Natural killer cell (primary cell): ENCODE data around the gene CDK5R2. TPM values are rescaled to one million over a fixed set of nuclear protein-coding genes. Genes with fewer than 3 reads are reported as not detected.

Experiments
- ATAC-seq, 3 donors: fragments of 150-1000 bp in 2 of 3; fragments of 200-7000 bp in 1 of 3; cut with Tn5 transposase; 1 replicate in 1 of 3; 2 replicates in 2 of 3; pipeline ENCODE4 v1.10.0; 2021; ENCODE audit warnings: mild to moderate bottlenecking in 2 of 3, moderate library complexity in 2 of 3
- DNase-seq, 2 donors: peaks; one replicate each; pipeline versions ENCODE4 v3.0.0 to v3.0.0-alpha.2; 2013 to 2021; ENCODE audit warnings: mixed read lengths in 1 of 2
- H3K27ac ChIP-seq: one replicate; pipeline ENCODE4 v1.5.1; 2013; ENCODE audit warnings: mild to moderate bottlenecking, low read length
- H3K27me3 ChIP-seq: one replicate; pipeline ENCODE4 v1.6.1; 2013; ENCODE audit warnings: low read length; ENCODE audit not compliant: control insufficient read depth, insufficient read depth
- H3K36me3 ChIP-seq: one replicate; pipeline ENCODE4 v1.6.1; 2013; ENCODE audit warnings: low read length; ENCODE audit not compliant: control insufficient read depth, insufficient read depth
- H3K4me1 ChIP-seq: one replicate; pipeline ENCODE4 v1.6.1; 2013; ENCODE audit warnings: low read length; ENCODE audit not compliant: control insufficient read depth, insufficient read depth
- H3K4me3 ChIP-seq: one replicate; pipeline ENCODE4 v1.5.1; 2013; ENCODE audit warnings: low read length
- H3K9me3 ChIP-seq: one replicate; pipeline ENCODE4 v1.6.1; 2013; ENCODE audit warnings: low read length; ENCODE audit not compliant: control insufficient read depth, insufficient read depth
- H3K27ac Mint-ChIP-seq, 2 donors: one replicate each; pipeline ENCODE4 v1.8.0; 2022; ENCODE audit warnings: mild to moderate bottlenecking in 2 of 2, mixed read lengths in 2 of 2, moderate library complexity in 1 of 2
- H3K27me3 Mint-ChIP-seq, 2 donors: one replicate each; pipeline ENCODE4 v1.8.0; 2022; ENCODE audit warnings: low read depth in 2 of 2, mixed read lengths in 2 of 2
- H3K36me3 Mint-ChIP-seq: one replicate; pipeline ENCODE4 v1.8.0; 2022; ENCODE audit warnings: mixed read lengths
- H3K4me1 Mint-ChIP-seq, 2 donors: one replicate each; pipeline ENCODE4 v1.8.0; 2022; ENCODE audit warnings: mixed read lengths in 2 of 2
- H3K4me3 Mint-ChIP-seq: one replicate; pipeline ENCODE4 v1.8.0; 2022; ENCODE audit warnings: mild to moderate bottlenecking, moderate library complexity, mixed read lengths
- H3K9me3 Mint-ChIP-seq, 2 donors: one replicate each; pipeline ENCODE4 v1.8.0; 2022; ENCODE audit warnings: mixed read lengths in 2 of 2
- WGBS: methylation state at CpG from one replicate; pipeline ENCODE4 v1.1.7; 2013; ENCODE audit warnings: missing lambda C conversion rate; ENCODE audit not compliant: insufficient coverage; 5-methylcytosine and 5-hydroxymethylcytosine counted together
- intact Hi-C: fragments of 100-400 bp; cut with micrococcal nuclease; formaldehyde crosslinking; loops from one replicate; pipeline ENCODE4 v1.14.2; 2022
- total RNA-seq, 4 donors: library from RNA; stranded (reverse); fragments of 120-200 nt in 1 of 4; gene quantifications; one replicate each; pipeline versions ENCODE4 v1.2.3 to v1.2.4, GENCODE V29; 2013 to 2022
- TF ChIP-seq, protein P1 (sequence below): fragments of 200-600 bp; IDR thresholded peaks from one replicate; pipeline ENCODE4 v1.8.0; 2022; ENCODE audit warnings: antibody characterized with exemption

Gene CDK5R2
- total RNA-seq, 3 donors from 2014 or later (not counting 1 experiment from before 2014, with no cell fraction given): not detected

DNA sequence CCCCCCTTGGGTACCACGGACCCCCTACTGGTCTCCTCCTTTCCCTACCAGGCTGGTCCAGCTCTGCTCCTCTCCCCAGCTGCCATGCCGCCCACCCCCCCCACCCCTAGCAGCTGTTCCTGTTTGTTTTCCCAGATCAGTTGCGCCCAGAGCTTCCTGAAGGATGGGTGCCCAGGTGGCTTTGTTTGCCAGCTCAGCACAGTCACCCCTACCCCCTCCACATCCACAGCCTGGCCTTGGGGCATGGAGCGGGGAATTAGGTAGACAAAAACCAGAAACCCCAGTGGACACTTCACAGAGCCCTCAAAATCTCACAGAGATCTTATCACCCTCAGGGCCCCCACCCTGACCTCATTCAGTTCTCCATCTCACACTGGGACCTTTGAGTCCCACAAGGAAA, 37.5 kb downstream of the CDK5R2 start:
- no peak for DNase-seq
- Histone ChIP-seq H3K27ac (no peak overlapping the region), H3K36me3 (no peaks in the 10 kb centered on the region), H3K27me3 (peaks cover 42% of the 10 kb centered on the region), H3K9me3 (no peaks in the 10 kb centered on the region), H3K4me3 (no peak overlapping the region), H3K4me1 (peaks cover 12% of the 10 kb centered on the region)
- Mint-ChIP-seq H3K27ac (no peak overlapping the region), H3K9me3 (no peaks in the 10 kb centered on the region), H3K36me3 (no peaks in the 10 kb centered on the region), H3K27me3 (peaks cover 41 to 46% of the 10 kb centered on the region in 2 donors), H3K4me3 (no peak overlapping the region), H3K4me1 (peaks cover 0 to 5% of the 10 kb centered on the region in 2 donors)
- 33% methylated on average over 4 of the region's 4 CpGs for WGBS
- TF ChIP-seq, protein P1, sequence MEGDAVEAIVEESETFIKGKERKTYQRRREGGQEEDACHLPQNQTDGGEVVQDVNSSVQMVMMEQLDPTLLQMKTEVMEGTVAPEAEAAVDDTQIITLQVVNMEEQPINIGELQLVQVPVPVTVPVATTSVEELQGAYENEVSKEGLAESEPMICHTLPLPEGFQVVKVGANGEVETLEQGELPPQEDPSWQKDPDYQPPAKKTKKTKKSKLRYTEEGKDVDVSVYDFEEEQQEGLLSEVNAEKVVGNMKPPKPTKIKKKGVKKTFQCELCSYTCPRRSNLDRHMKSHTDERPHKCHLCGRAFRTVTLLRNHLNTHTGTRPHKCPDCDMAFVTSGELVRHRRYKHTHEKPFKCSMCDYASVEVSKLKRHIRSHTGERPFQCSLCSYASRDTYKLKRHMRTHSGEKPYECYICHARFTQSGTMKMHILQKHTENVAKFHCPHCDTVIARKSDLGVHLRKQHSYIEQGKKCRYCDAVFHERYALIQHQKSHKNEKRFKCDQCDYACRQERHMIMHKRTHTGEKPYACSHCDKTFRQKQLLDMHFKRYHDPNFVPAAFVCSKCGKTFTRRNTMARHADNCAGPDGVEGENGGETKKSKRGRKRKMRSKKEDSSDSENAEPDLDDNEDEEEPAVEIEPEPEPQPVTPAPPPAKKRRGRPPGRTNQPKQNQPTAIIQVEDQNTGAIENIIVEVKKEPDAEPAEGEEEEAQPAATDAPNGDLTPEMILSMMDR: no peak
- no peak for ATAC-seq
- intact Hi-C loops: no loop called here

DNA sequence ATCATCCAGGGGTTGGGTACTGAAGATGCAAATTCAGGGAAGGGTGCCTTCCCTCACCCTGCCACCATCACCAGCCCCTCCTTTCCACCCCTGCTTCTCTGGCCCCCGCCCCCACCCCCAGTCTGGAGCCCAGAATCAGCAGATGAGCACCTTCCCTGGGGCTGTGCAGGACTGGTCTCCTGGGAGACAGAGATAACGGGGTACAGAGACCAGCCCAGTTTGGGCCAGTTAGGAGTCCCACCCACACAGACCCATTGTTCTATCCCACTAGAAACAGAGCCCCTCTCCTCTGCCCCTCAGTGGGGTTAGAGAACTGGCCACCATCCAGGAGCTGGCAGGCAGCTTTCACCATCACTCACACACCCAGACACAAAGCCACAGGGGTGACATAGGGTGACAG, 38.3 kb downstream of the CDK5R2 start:
- 38% methylated on average over 2 of the region's 2 CpGs for whole genome bisulfite sequencing
- Mint-ChIP-seq H3K27ac (no peak overlapping the region), H3K9me3 (no peaks in the 10 kb centered on the region), H3K36me3 (no peaks in the 10 kb centered on the region), H3K4me3 (no peak overlapping the region), H3K27me3 (peaks cover 44% of the 10 kb centered on the region in 2 donors), H3K4me1 (peaks cover 0 to 8% of the 10 kb centered on the region in 2 donors)
- Histone ChIP-seq H3K27ac (no peak overlapping the region), H3K27me3 (peaks cover 49% of the 10 kb centered on the region), H3K4me3 (no peak overlapping the region), H3K4me1 (peaks cover 20% of the 10 kb centered on the region), H3K36me3 (no peaks in the 10 kb centered on the region), H3K9me3 (no peaks in the 10 kb centered on the region)
- TF ChIP-seq, protein P1: no peak
- ATAC-seq: no peak
- intact Hi-C loops: no loop called here
- DNase-seq: no peak

DNA sequence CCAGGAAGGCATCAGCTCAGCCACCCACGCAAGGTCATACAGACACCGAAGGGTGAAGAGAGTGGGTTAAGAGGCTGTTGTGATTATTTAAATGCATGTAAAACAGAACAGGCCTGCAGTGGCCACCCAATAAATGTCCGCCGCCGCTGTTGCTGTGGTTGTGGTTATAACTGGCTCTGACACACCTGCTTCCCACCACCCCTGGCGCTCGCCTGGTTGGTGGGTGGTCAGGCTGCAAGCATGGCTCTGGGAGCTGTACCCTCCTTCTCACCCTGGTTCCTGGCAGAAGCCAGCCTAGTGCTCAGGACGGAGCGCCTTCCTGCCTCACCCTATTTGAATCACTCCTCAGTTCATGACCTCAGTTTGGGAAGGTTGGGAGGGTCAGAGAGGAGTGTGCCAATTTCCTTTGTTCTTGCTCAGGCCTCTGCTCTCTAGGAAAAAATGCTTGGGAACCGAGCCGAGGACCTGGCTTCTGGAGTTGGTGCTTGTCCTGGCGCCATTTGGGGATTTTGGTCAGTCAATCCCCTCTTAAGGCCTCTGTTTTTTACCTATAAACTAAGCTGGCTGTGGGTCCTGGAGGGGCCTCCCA, 39.0 kb downstream of the CDK5R2 start:
- Mint-ChIP-seq H3K36me3 (no peaks in the 10 kb centered on the region), H3K4me3 (no peak overlapping the region), H3K27ac (no peak overlapping the region), H3K4me1 (peaks cover 0 to 9% of the 10 kb centered on the region in 2 donors), H3K27me3 (peaks cover 48 to 49% of the 10 kb centered on the region in 2 donors), H3K9me3 (no peaks in the 10 kb centered on the region)
- Histone ChIP-seq H3K4me1 (peaks cover 28% of the 10 kb centered on the region), H3K27me3 (peaks cover 51% of the 10 kb centered on the region), H3K36me3 (no peaks in the 10 kb centered on the region), H3K4me3 (no peak overlapping the region), H3K27ac (no peak overlapping the region), H3K9me3 (no peaks in the 10 kb centered on the region)
- ATAC-seq (no peak), DNase-seq (no peak)
- intact Hi-C loops: no loop called here
- WGBS: 42% methylated on average over 9 of the region's 12 CpGs
- TF ChIP-seq, protein P1: no peak
